Endothelial cell of umbilical vein (primary cell): ENCODE data around the gene ZDHHC17.

Experiments used
- EZH2 ChIP-seq: IDR thresholded peaks from 2 replicates; pipeline ENCODE4 v1.6.1; 2012; ENCODE audit warnings: borderline replicate concordance, low read depth, mild to moderate bottlenecking, moderate library complexity, low read length, inconsistent platforms; ENCODE audit not compliant: severe bottlenecking
- FOS ChIP-seq: IDR thresholded peaks from 2 replicates; pipeline ENCODE4 v1.6.1; 2011; ENCODE audit warnings: mild to moderate bottlenecking, low read length, moderate library complexity, borderline replicate concordance; ENCODE audit not compliant: insufficient read depth
- GATA2 ChIP-seq: IDR thresholded peaks from 2 replicates; pipeline ENCODE4 v1.7.0; 2011; ENCODE audit warnings: low read depth, mild to moderate bottlenecking, moderate library complexity, mixed read lengths, low read length; ENCODE audit not compliant: insufficient read length, insufficient read depth
- JUN ChIP-seq: IDR thresholded peaks from 2 replicates; pipeline ENCODE4 v1.6.1; 2011; ENCODE audit warnings: borderline replicate concordance, low read depth; ENCODE audit not compliant: insufficient read length, insufficient read depth
- MYC ChIP-seq: IDR thresholded peaks from one replicate; pipeline ENCODE4 v1.6.1; 2011; ENCODE audit warnings: mild to moderate bottlenecking, low read depth, low read length
- POLR2A ChIP-seq: IDR thresholded peaks from 2 replicates; pipeline ENCODE4 v1.6.1; 2012; ENCODE audit warnings: low read depth, mild to moderate bottlenecking, control low read depth, low read length
- POLR2AphosphoS5 ChIP-seq: IDR thresholded peaks from 2 replicates; pipeline ENCODE4 v1.6.1; 2012; ENCODE audit warnings: low read depth, mild to moderate bottlenecking, control low read depth, low read length, moderate library complexity; ENCODE audit not compliant: insufficient read depth
- TF ChIP-seq, protein P1 (sequence below), 2 donors: IDR thresholded peaks; 1 replicate in 1 of 2; 2 replicates in 1 of 2; pipeline ENCODE4 v1.5.1; 2011; ENCODE audit warnings: low read length in 2 of 2, mild to moderate bottlenecking in 2 of 2, moderate library complexity in 2 of 2, control low read depth in 1 of 2, inconsistent platforms in 1 of 2, low read depth in 1 of 2; ENCODE audit not compliant: insufficient read depth in 1 of 2; ENCODE audit errors: extremely low read depth in 1 of 2
- TF ChIP-seq, protein P2 (sequence below): IDR thresholded peaks from 2 replicates; pipeline ENCODE4 v1.6.1; 2011; ENCODE audit not compliant: insufficient read depth, insufficient read length

DNA sequence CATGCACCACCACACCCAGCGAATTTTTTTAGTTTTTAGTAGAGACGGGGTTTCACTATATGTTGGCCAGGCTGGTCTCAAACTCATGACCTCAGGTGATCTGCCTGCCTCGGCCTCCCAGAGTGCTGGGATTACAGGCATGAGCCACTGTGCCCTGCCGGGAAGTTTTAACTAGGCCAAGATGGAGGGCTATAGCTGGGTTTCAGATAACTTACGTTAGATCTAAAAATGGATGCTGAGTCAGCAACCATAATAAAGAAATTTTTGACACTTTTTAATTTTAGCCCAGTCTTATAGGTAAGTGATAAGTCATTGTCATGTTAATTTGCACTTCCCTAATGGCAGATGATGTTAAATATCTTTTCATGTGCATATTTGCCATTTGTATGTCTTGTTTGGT lies 14.4 kb downstream of the ZDHHC17 start:
- TF ChIP-seq, protein P1, sequence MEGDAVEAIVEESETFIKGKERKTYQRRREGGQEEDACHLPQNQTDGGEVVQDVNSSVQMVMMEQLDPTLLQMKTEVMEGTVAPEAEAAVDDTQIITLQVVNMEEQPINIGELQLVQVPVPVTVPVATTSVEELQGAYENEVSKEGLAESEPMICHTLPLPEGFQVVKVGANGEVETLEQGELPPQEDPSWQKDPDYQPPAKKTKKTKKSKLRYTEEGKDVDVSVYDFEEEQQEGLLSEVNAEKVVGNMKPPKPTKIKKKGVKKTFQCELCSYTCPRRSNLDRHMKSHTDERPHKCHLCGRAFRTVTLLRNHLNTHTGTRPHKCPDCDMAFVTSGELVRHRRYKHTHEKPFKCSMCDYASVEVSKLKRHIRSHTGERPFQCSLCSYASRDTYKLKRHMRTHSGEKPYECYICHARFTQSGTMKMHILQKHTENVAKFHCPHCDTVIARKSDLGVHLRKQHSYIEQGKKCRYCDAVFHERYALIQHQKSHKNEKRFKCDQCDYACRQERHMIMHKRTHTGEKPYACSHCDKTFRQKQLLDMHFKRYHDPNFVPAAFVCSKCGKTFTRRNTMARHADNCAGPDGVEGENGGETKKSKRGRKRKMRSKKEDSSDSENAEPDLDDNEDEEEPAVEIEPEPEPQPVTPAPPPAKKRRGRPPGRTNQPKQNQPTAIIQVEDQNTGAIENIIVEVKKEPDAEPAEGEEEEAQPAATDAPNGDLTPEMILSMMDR (IDR thresholded peaks at IDR 0.05; ENCODE audit: extremely low read depth in 1 of 2, insufficient read depth in 1 of 2, low read depth in 1 of 2, low read length in 2 of 2), result no peak
- TF ChIP-seq EZH2 (no peak), POLR2AphosphoS5 (no peak), POLR2A (no peak), JUN (no peak), MYC (no peak), FOS (no peak), GATA2 (no peak)
- TF ChIP-seq, protein P2, sequence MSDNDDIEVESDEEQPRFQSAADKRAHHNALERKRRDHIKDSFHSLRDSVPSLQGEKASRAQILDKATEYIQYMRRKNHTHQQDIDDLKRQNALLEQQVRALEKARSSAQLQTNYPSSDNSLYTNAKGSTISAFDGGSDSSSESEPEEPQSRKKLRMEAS, result no peak
